PC-3 (cell line): ENCODE data around the gene FASN.

Experiments
- CTCF ChIP-seq: fragments of 300-600 bp; sonication (generic); conservative IDR thresholded peaks from 2 replicates; pipeline ENCODE4 v1.5.1; 2017; ENCODE audit warnings: antibody characterized with exemption, low read depth, mild to moderate bottlenecking, low read length
- EZH2phosphoT487 ChIP-seq: fragments of 300-600 bp; sonication (generic); IDR thresholded peaks from 2 replicates; pipeline ENCODE4 v1.6.1; 2018; ENCODE audit warnings: mild to moderate bottlenecking, antibody characterized with exemption, low read length, borderline replicate concordance

DNA sequence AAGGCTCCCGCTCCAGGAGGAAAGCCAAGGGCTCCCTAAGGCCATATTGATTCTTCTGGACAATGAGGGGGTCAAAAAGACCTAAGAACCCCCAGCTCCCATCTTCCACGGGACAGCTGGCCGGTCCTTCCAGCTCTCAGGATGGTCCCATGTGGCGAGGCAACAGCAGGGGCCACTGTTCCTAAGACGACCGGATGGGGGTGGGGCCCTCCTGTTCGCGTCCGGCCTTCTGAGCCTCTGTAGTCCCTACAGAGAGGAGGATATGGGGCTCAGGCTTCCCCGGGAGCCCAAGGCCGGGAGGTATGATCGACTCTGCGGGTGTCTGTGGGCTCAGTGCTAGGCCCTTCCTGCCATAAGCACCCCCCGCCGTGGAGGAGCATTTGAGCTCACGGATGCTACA, 54.5 kb downstream of the FASN start:
- TF ChIP-seq CTCF: no peak
- no peak for TF ChIP-seq EZH2phosphoT487
